Measurements from ENCODE around the gene GPSM1.

DNA sequence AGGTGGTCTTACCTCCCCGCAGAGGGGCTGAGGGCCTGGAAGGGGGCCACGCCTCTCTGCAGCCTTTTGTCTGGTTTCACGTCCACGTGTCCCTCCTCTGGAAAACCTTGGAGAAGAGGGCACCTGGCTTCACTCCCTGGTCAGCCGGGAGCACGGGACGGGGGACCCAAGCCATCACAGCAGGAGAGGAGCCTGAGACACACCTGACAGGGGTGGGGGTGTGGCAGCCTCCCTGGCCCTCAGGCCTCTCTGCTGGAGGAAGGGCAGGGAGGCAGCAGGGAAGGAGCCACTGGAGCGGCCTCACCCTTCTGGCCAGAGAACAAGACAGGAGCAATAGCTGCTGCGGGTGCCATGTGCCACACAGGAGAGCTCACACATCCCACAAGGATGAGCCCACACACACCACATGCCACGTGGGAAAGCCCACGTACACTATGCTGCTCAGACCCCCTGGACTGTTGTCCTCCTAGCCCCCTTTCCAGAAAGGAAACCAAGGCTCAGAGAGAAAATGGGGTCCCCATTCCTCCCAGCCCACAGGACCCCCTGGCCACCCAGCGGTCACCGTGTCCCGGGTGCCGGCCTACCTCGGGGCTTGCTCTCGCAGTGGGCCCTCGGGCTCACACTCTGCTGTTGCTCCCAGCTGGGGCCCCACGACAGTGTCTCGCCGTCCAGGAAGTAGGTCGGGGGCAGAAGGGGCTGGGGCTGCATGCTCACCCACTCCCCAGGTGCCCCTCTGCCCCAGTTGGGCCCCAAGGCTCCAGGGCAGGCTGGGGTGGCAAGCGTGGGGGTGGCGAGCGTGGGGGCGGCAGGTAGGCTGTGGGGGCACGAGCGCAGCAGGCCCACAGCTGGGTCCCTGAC lies 41.6 kb upstream of the GPSM1 start:
- TF ChIP-seq POLR2AphosphoS5 (IDR thresholded peaks at IDR 0.05) (no peak), EP300 (IDR thresholded peaks at IDR 0.05) (no peak), POLR2A (IDR thresholded peaks at IDR 0.05) (no peak)
- TF ChIP-seq, protein P1, sequence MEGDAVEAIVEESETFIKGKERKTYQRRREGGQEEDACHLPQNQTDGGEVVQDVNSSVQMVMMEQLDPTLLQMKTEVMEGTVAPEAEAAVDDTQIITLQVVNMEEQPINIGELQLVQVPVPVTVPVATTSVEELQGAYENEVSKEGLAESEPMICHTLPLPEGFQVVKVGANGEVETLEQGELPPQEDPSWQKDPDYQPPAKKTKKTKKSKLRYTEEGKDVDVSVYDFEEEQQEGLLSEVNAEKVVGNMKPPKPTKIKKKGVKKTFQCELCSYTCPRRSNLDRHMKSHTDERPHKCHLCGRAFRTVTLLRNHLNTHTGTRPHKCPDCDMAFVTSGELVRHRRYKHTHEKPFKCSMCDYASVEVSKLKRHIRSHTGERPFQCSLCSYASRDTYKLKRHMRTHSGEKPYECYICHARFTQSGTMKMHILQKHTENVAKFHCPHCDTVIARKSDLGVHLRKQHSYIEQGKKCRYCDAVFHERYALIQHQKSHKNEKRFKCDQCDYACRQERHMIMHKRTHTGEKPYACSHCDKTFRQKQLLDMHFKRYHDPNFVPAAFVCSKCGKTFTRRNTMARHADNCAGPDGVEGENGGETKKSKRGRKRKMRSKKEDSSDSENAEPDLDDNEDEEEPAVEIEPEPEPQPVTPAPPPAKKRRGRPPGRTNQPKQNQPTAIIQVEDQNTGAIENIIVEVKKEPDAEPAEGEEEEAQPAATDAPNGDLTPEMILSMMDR (IDR thresholded peaks at IDR 0.05): no peak
